ENCODE results near the gene EIF3A.

EIF3A gene

DNA sequence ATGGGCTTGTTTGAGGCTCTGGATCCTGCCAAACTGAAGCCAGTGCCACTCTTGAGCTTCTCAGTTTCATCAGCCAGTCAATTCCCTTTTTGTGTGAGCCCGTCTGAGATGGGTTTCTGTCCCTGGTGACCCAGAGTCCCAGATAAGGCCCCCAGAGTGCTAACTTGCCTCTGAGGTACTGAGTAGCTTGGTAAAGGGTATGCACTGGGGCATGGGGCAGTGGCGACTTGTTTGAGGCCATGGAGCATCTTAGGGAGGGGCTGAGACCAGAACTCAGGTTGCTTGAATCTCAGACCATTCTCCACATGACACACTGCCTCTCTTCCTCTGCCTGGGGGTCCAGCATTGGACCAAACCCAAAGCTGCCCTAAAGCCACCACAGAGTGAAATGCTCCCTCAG, 86.3 kb downstream of the EIF3A start:
- Histone ChIP-seq H3K23ac (ENCODE audit: low read length) (no peak overlapping the region), H3K18ac (ENCODE audit: low read length) (no peak overlapping the region), H2AK5ac (ENCODE audit: low read length) (no peak overlapping the region), H3K79me2 (ENCODE audit: control insufficient read depth, insufficient read depth, low read length) (no peaks in the 10 kb centered on the region), H3K27ac (ENCODE audit: low read depth, low read length) (no peak overlapping the region), H3K4me2 (ENCODE audit: low read length) (no peak overlapping the region), H4K5ac (ENCODE audit: low read length) (no peak overlapping the region), H4K8ac (ENCODE audit: low read depth, low read length) (no peak overlapping the region), H3K4ac (ENCODE audit: low read depth, low read length) (no peak overlapping the region), H3K36me3 (ENCODE audit: control insufficient read depth, insufficient read depth, low read length) (no peaks in the 10 kb centered on the region), H3K4me3 (ENCODE audit: low read length) (no peak overlapping the region), H3K27me3 (ENCODE audit: insufficient read depth, low read length, poor library complexity) (no peaks in the 10 kb centered on the region), H2BK5ac (ENCODE audit: low read length) (no peak overlapping the region), H3K56ac (ENCODE audit: low read length) (no peak overlapping the region), H2BK15ac (replicated peaks; ENCODE audit: low read depth) (no peak overlapping the region), H3K9ac (ENCODE audit: low read length) (no peak overlapping the region), H3K4me1 (ENCODE audit: control insufficient read depth, low read depth, low read length) (no peaks in the 10 kb centered on the region), H2BK120ac (ENCODE audit: low read depth, low read length) (no peak overlapping the region), H3K79me1 (ENCODE audit: low read length) (no peaks in the 10 kb centered on the region)
- no peak for DNase-seq
- WGBS (ENCODE audit: extremely low coverage, insufficient coverage, low lambda C conversion rate), result no CpG with 5 or more reads among the region's 2 CpGs

- Histone ChIP-seq H2BK15ac (replicated peaks; ENCODE audit: low read depth) (no peak overlapping the region), H4K5ac (ENCODE audit: low read length) (no peak overlapping the region), H3K4me1 (ENCODE audit: control insufficient read depth, low read depth, low read length) (no peaks in the 10 kb centered on the region), H3K56ac (ENCODE audit: low read length) (no peak overlapping the region), H3K4ac (ENCODE audit: low read depth, low read length) (no peak overlapping the region), H3K79me2 (ENCODE audit: control insufficient read depth, insufficient read depth, low read length) (no peaks in the 10 kb centered on the region), H3K4me2 (ENCODE audit: low read length) (no peak overlapping the region), H3K27me3 (ENCODE audit: insufficient read depth, low read length, poor library complexity) (no peaks in the 10 kb centered on the region), H3K79me1 (ENCODE audit: low read length) (no peaks in the 10 kb centered on the region), H3K23ac (ENCODE audit: low read length) (no peak overlapping the region), H2AK5ac (ENCODE audit: low read length) (no peak overlapping the region), H3K9ac (ENCODE audit: low read length) (no peak overlapping the region), H3K27ac (ENCODE audit: low read depth, low read length) (no peak overlapping the region), H3K18ac (ENCODE audit: low read length) (no peak overlapping the region), H2BK5ac (ENCODE audit: low read length) (no peak overlapping the region), H3K36me3 (ENCODE audit: control insufficient read depth, insufficient read depth, low read length) (no peaks in the 10 kb centered on the region), H2BK120ac (ENCODE audit: low read depth, low read length) (no peak overlapping the region), H3K4me3 (ENCODE audit: low read length) (no peak overlapping the region), H4K8ac (ENCODE audit: low read depth, low read length) (no peak overlapping the region)
- no CpG with 5 or more reads among the region's 3 CpGs for WGBS (ENCODE audit: extremely low coverage, insufficient coverage, low lambda C conversion rate)
- DNase-seq, result no peak
These were observed 87.4 kb downstream of the EIF3A start for GRCh38 chr10:118993214-118993613.

DNA sequence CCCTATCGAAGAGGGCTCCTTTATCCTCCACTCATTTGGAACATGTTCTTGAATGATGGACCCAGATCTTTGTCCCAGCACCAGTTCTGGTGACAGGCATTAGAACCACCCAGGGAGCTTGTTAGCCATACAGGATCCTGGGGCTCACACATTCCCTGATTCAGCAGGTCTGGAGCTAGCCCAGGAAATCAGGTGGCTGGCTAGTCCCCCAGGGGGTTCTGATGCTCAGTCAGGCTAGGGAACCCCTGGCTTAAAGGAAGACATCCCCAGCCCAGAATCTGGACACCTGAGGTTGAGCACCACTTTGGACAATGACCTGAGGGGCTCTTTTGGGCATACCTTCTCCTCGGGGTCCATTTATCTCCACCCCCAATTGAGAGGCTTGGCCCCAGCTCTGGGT, 88.1 kb downstream of the EIF3A start:
- no CpG with 5 or more reads among the region's 2 CpGs for WGBS (ENCODE audit: extremely low coverage, insufficient coverage, low lambda C conversion rate)
- DNase-seq, result no peak

GRCh38 chr10:118990326-118990725, 90.3 kb downstream of the EIF3A start:
- H3K27me3 ChIP-seq (ENCODE audit: insufficient read depth, low read length, poor library complexity), result no peaks in the 10 kb centered on the region
- no peaks in the 10 kb centered on the region for H3K79me1 ChIP-seq (ENCODE audit: low read length)
- H4K8ac ChIP-seq (ENCODE audit: low read depth, low read length), result no peak overlapping the region
- H2BK120ac ChIP-seq (ENCODE audit: low read depth, low read length), result no peak overlapping the region
- H3K18ac ChIP-seq (ENCODE audit: low read length), result no peak overlapping the region
- no CpG with 5 or more reads among the region's 1 CpG for WGBS (ENCODE audit: extremely low coverage, insufficient coverage, low lambda C conversion rate)
- no peak for DNase-seq
- H3K79me2 ChIP-seq (ENCODE audit: control insufficient read depth, insufficient read depth, low read length), result no peaks in the 10 kb centered on the region
- no peak overlapping the region for H3K9ac ChIP-seq (ENCODE audit: low read length)
- H4K5ac ChIP-seq (ENCODE audit: low read length), result no peak overlapping the region
- no peaks in the 10 kb centered on the region for H3K36me3 ChIP-seq (ENCODE audit: control insufficient read depth, insufficient read depth, low read length)
- H3K4ac ChIP-seq (ENCODE audit: low read depth, low read length), result no peak overlapping the region
- H3K4me2 ChIP-seq (ENCODE audit: low read length), result no peak overlapping the region
- no peak overlapping the region for H2BK15ac ChIP-seq (replicated peaks; ENCODE audit: low read depth)
- H3K4me3 ChIP-seq (ENCODE audit: low read length), result no peak overlapping the region
- H2AK5ac ChIP-seq (ENCODE audit: low read length), result no peak overlapping the region
- no peak overlapping the region for H3K56ac ChIP-seq (ENCODE audit: low read length)
- H3K27ac ChIP-seq (ENCODE audit: low read depth, low read length), result no peak overlapping the region
- no peak overlapping the region for H2BK5ac ChIP-seq (ENCODE audit: low read length)
- no peak overlapping the region for H3K23ac ChIP-seq (ENCODE audit: low read length)
- no peaks in the 10 kb centered on the region for H3K4me1 ChIP-seq (ENCODE audit: control insufficient read depth, low read depth, low read length)

More for the DNA sequence above, 88.1 kb downstream of the EIF3A start:
- H3K18ac ChIP-seq (ENCODE audit: low read length), result no peak overlapping the region
- H3K4me3 ChIP-seq (ENCODE audit: low read length), result no peak overlapping the region
- H3K79me2 ChIP-seq (ENCODE audit: control insufficient read depth, insufficient read depth, low read length), result no peaks in the 10 kb centered on the region
- H3K79me1 ChIP-seq (ENCODE audit: low read length), result no peaks in the 10 kb centered on the region
- no peak overlapping the region for H2BK5ac ChIP-seq (ENCODE audit: low read length)
- H3K4me1 ChIP-seq (ENCODE audit: control insufficient read depth, low read depth, low read length), result no peaks in the 10 kb centered on the region
- no peaks in the 10 kb centered on the region for H3K36me3 ChIP-seq (ENCODE audit: control insufficient read depth, insufficient read depth, low read length)
- H3K4ac ChIP-seq (ENCODE audit: low read depth, low read length), result no peak overlapping the region
- no peak overlapping the region for H2BK15ac ChIP-seq (replicated peaks; ENCODE audit: low read depth)
- no peak overlapping the region for H2BK120ac ChIP-seq (ENCODE audit: low read depth, low read length)
- no peaks in the 10 kb centered on the region for H3K27me3 ChIP-seq (ENCODE audit: insufficient read depth, low read length, poor library complexity)
- H3K4me2 ChIP-seq (ENCODE audit: low read length), result no peak overlapping the region
- H3K56ac ChIP-seq (ENCODE audit: low read length), result no peak overlapping the region
- no peak overlapping the region for H3K27ac ChIP-seq (ENCODE audit: low read depth, low read length)
- H4K8ac ChIP-seq (ENCODE audit: low read depth, low read length), result no peak overlapping the region
- H3K9ac ChIP-seq (ENCODE audit: low read length), result no peak overlapping the region
- no peak overlapping the region for H4K5ac ChIP-seq (ENCODE audit: low read length)
- no peak overlapping the region for H3K23ac ChIP-seq (ENCODE audit: low read length)
- no peak overlapping the region for H2AK5ac ChIP-seq (ENCODE audit: low read length)

GRCh38 chr10:118986815-118987790, 93.5 kb downstream of the EIF3A start:
- H3K79me2 ChIP-seq (ENCODE audit: control insufficient read depth, insufficient read depth, low read length), result no peaks in the 10 kb centered on the region
- no peak overlapping the region for H3K56ac ChIP-seq (ENCODE audit: low read length)
- no peak overlapping the region for H3K18ac ChIP-seq (ENCODE audit: low read length)
- H2BK15ac ChIP-seq (replicated peaks; ENCODE audit: low read depth), result no peak overlapping the region
- no peak overlapping the region for H3K4ac ChIP-seq (ENCODE audit: low read depth, low read length)
- no peak overlapping the region for H2AK5ac ChIP-seq (ENCODE audit: low read length)
- peaks cover 3% of the 10 kb centered on the region for H3K4me1 ChIP-seq (ENCODE audit: control insufficient read depth, low read depth, low read length)
- no peak overlapping the region for H3K4me3 ChIP-seq (ENCODE audit: low read length)
- no CpG with 5 or more reads among the region's 7 CpGs for WGBS (ENCODE audit: extremely low coverage, insufficient coverage, low lambda C conversion rate)
- no peak overlapping the region for H4K5ac ChIP-seq (ENCODE audit: low read length)
- no peak overlapping the region for H3K9ac ChIP-seq (ENCODE audit: low read length)
- no peak for DNase-seq
- H3K27me3 ChIP-seq (ENCODE audit: insufficient read depth, low read length, poor library complexity), result no peaks in the 10 kb centered on the region
- H2BK120ac ChIP-seq (ENCODE audit: low read depth, low read length), result no peak overlapping the region
- H2BK5ac ChIP-seq (ENCODE audit: low read length), result no peak overlapping the region
- no peak overlapping the region for H3K27ac ChIP-seq (ENCODE audit: low read depth, low read length)
- no peak overlapping the region for H4K8ac ChIP-seq (ENCODE audit: low read depth, low read length)
- no peaks in the 10 kb centered on the region for H3K36me3 ChIP-seq (ENCODE audit: control insufficient read depth, insufficient read depth, low read length)
- H3K23ac ChIP-seq (ENCODE audit: low read length), result no peak overlapping the region
- H3K79me1 ChIP-seq (ENCODE audit: low read length), result no peaks in the 10 kb centered on the region
- H3K4me2 ChIP-seq (ENCODE audit: low read length), result no peak overlapping the region
